ENCODE results near the gene NUP88.
A peak's percentile ranks its signal among the peaks of the same experiment; 100 is the strongest.
"Not testable (repeated sequence)": the region's sequence is repeated elsewhere in the genome, so short reads cannot be mapped to it uniquely, and the experiment has no call there.

Gene NUP88

GRCh38 chr17:5431949-5432556 lies 12.6 kb upstream of the NUP88 start:
- DNase-seq (ENCODE audit: low read depth), result no peak
- no peak for TF ChIP-seq CTCF (conservative IDR thresholded peaks at IDR 0.05; ENCODE audit: control insufficient read depth, insufficient read depth, low read depth, low read length)
- H3K4me3 ChIP-seq (ENCODE audit: control insufficient read depth, low read depth, low read length), result no peak overlapping the region

GRCh38 chr17:5431234-5431633 lies 11.8 kb upstream of the NUP88 start:
- not testable (repeated sequence) for DNase-seq (ENCODE audit: low read depth); H3K4me3 ChIP-seq (ENCODE audit: control insufficient read depth, low read depth, low read length)

- no peak for DNase-seq (ENCODE audit: low read depth)
- no peak for TF ChIP-seq CTCF (conservative IDR thresholded peaks at IDR 0.05; ENCODE audit: control insufficient read depth, insufficient read depth, low read depth, low read length)
- no peak overlapping the region for H3K4me3 ChIP-seq (ENCODE audit: control insufficient read depth, low read depth, low read length)
These were observed 11.0 kb upstream of the NUP88 start for GRCh38 chr17:5430413-5430999.

GRCh38 chr17:5429191-5429887 lies 9.9 kb upstream of the NUP88 start:
- peak; percentile 6 for DNase-seq (ENCODE audit: low read depth)
- H3K4me3 ChIP-seq (ENCODE audit: control insufficient read depth, low read depth, low read length), result no peak overlapping the region
- no peak for TF ChIP-seq CTCF (conservative IDR thresholded peaks at IDR 0.05; ENCODE audit: control insufficient read depth, insufficient read depth, low read depth, low read length)

- TF ChIP-seq CTCF (conservative IDR thresholded peaks at IDR 0.05; ENCODE audit: control insufficient read depth, insufficient read depth, low read depth, low read length), result no peak
- no peak overlapping the region for H3K4me3 ChIP-seq (ENCODE audit: control insufficient read depth, low read depth, low read length)
These were observed 6.4 kb upstream of the NUP88 start for GRCh38 chr17:5425826-5426225.

GRCh38 chr17:5424909-5425308 lies 5.4 kb upstream of the NUP88 start:
- TF ChIP-seq CTCF (conservative IDR thresholded peaks at IDR 0.05; ENCODE audit: control insufficient read depth, insufficient read depth, low read depth, low read length), result no peak
- DNase-seq (ENCODE audit: low read depth), result no peak
- no peak overlapping the region for H3K4me3 ChIP-seq (ENCODE audit: control insufficient read depth, low read depth, low read length)

More at GRCh38 chr17:5425826-5426225, 6.4 kb upstream of the NUP88 start:
- DNase-seq (ENCODE audit: low read depth), result no peak

- DNase-seq (ENCODE audit: low read depth), result peak; percentile 81
- H3K4me3 ChIP-seq (ENCODE audit: control insufficient read depth, low read depth, low read length), result no peak overlapping the region
- TF ChIP-seq CTCF (conservative IDR thresholded peaks at IDR 0.05; ENCODE audit: control insufficient read depth, insufficient read depth, low read depth, low read length), result peak; percentile 18
These were observed 3.0 kb upstream of the NUP88 start for GRCh38 chr17:5422505-5422904.
